Nucleus accumbens (tissue), 56 donors: Measurements from ENCODE around the gene SMIM43.
"Not testable (repeated sequence)": the region's sequence is repeated elsewhere in the genome, so short reads cannot be mapped to it uniquely, and the experiment has no call there.

Experiments
- DNase-seq, 56 donors: peaks; one replicate each; lab custom pipeline; 2025; lab: John Stamatoyannopoulos, UW

The SMIM43 gene

DNA sequence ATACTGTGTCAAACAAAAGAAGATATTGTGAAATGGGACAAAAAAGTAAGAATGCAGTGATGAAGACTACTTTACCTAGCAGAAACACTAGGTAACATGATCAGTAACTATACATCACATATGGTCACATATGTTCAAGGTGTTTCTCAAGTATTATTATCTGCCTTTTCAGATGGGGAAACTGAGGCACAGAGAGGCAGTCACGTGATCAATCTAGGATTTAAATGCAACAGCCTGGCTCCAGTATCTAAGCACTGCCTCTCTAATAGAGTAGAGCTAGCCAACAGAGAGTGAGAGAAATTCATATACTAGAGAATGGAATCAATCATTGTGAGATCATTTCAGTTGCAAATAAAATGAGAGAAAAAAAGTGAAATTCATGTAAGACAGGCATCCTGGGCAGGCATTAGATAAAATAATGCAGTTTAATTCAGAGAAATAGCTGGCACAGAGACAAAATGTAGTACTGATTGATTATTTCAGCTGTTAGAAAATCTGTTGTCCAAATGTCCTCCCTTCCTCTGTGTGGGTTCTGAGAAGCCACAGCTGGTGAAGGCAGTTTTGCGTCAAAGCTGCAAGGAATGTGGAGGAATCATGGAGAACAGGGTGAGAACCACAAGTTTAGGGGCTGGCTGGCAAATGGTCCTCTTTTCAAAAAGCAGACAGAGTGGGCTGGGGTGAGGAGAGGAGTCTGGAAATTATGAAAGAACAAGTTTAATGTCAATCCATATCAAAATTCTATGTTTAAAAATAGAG lies 26.0 kb downstream of the SMIM43 start:
- no peak for DNase-seq

DNA sequence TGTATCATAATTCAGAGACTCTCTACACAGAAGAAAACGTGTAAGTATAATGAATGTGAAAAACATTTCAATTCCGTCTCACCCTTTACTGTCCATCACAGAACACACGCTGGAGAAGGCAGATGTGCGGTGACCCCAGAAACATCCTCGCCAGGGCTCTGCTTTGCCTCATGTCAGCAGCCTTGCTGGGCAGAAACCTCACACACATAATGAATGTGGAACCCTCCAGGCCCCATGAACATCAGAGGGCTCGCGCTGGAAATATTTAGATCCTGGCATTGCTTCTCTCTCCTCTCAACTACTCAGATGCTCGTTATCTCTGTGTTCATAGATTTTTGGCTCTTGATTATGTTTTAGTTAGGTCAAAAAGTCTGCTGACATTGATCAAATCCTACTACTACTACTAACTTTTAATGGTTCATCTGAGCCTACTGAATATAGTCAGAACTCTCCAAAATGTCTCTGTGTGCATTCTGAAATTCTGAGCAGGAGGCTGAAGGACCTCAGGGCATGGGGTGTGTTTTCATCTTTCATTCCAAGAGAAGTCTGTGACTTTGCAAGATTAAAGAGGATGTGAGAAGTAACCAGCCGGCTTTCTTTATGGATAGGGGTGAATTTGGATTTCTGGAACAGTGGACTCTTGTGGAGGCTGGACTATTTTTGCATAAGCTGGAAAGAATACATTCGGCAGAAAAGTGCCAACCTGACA lies 27.0 kb downstream of the SMIM43 start:
- DNase-seq: no peak

DNA sequence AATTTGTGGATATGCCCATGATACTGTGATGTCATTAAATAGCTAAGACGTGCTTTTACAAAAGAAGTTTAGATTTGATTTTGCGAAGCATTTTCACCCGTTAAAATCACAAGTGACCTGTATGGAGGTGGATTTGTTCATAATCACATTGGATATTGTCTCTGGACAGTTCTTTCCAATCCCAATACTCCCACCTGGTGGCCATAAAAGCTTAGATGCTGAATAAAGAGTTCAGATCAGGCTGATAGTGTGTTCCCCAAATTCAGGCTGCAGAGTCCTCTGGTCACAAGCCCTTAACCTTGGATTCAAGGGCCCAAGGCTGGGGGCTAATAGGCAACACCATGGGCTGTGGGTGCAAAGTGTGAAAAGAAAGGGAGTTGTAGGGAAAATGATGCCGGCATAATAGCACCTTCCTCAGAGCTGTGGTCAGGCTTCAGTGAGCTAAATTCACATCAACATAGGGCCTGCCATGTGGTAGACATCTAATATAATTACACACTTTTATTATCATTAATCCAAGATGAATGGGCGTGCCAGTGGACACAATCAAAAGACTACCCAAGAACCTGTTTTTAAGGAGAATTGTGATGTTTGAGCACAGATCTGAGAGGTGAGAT lies 28.1 kb downstream of the SMIM43 start:
- peak in 5 of 56 donors; percentile 2 to 27 (median 3) for DNase-seq

DNA sequence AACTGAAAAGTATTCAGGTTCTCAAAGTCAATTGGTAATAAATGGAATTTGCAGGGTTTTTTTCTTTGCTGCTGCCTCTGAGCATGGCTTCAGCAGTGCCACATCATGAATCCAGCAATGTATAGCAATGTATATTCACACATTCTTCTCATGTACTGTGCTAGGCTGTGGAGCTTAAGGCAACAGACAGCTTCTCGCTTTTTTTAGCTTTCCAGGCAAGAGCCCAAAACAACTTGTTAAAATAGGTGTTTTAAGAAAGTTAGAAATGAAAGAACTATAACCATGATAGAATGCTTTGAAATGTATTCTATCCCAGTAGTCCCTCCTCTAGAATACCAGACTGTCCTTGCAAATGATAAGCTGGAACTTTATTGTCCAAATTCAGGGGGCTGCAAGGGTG lies 30.4 kb downstream of the SMIM43 start:
- no peak for DNase-seq

DNA sequence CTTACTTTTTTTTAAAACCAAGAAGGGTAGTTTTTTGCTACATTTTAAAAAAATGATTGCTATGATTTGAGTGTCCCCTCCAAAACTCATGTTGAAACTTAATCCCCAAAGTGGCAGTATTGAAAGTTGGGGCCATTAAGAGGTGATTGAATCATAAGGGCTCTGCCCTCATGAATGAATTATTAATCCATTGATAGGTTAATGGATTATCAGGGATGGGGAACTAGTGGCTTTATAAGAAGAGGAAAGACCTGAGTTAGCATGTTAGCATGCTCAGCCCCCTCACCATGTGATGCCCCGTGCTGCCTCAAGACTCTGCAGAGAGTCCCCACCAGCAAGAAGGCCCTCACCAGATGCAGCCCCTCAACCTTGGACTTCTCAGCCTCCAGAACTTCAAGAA lies 31.0 kb downstream of the SMIM43 start:
- no peak for DNase-seq

DNA sequence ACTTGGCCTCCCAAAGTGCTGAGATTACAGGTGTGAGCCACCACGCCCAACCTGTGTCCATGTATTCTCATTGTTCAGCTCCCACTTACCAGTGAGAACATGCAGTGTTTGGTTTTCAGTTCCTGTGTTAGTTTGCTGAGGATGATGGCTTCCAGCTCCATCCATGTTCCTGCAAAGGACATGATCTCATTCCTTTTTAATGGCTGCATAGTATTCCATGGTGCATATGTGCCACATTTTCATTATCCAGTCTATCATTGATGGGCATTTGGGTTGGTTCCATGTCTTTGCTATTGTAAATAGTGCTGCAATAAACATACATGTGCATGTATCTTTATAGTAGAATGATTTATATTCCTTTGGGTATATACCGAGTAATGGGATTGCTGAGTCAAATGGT lies 35.2 kb downstream of the SMIM43 start:
- not testable (repeated sequence) for DNase-seq

DNA sequence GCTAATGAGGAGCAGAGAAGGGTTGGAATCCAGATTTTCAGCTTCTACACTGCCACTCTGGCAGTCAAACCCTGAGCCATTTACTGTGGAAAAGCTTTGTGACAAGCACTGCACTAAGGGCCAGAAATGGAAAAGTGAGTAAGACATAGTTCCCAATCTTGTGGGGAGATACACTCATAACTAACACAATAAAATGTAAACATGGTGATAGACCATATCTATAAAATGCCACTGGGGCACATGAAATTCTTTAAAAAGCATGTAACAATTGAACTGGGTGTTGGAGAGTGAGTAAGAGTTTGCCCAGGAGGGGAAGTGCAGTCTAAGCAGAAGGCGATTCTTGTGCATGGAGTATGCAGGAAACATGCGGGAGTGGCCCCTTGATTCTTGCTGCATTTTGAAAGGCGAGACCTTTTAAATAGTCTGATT lies 36.2 kb downstream of the SMIM43 start:
- no peak for DNase-seq

DNA sequence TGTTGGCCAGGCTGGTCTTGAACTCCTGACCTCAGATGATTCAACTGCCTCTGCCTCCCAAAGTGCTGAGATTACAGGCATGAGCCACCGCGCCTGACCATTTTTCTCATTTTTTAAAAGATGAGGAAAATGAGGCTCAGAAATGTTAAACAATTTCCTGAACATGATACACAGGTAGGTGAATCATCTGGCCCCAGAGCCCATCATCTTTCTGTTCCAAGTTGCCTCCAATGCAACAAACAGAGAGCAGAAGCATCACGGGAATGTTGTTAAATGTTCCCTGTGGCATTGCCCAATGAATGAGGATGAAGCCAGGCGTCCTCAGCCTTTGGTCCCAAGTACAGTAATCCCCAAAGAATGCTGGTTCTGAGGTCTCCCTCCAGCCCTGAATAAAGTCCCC lies 36.9 kb downstream of the SMIM43 start:
- DNase-seq: no peak

DNA sequence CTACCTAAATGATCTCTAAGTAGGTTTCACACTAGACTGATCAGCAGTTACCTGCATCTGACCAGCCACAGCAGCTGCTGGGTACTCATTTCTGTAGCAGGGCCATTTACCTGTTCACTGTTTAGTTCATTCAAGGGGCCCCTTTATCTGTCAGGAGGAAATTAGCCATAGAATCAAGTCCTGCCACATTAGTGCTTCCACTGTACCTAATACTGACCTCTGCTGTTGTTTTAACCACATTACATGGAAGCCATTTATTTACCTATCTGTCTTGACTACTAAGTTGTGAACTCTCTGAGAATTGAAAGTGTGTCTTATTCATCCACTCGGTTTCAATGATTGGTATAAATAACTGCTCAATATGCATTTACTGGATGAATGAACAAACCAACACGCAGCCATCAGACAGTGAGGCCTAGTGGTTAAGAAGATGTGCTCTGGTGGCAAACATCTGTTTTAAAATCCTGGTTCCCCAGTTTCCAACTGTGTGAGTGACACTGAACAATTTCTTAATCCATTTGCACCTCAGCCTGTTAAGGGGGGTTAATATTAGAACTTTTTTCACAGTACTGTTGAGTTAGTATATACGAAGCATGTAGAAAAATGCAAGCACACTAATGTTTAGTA lies 38.2 kb downstream of the SMIM43 start:
- peak in 1 of 56 donors; percentile 2 for DNase-seq

DNA sequence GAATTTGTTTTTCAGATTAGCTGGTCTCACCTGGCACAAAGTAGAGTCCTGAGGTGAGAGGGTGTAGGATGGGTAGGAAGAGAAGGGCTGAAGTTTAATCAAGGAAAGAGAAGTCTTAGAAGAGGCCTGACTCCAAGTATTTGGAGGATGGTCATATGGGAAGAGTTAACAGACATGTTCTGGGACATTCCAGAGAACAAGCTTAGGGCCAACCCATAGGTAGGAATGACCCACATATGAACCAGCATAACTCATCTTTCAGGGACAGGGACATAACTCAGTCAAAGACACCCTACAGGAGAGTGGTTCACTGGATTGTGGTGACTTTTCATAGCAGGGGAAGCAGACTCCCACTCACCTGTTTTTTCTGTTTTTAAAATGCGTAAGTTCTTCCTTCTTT lies 40.3 kb downstream of the SMIM43 start:
- DNase-seq: no peak

DNA sequence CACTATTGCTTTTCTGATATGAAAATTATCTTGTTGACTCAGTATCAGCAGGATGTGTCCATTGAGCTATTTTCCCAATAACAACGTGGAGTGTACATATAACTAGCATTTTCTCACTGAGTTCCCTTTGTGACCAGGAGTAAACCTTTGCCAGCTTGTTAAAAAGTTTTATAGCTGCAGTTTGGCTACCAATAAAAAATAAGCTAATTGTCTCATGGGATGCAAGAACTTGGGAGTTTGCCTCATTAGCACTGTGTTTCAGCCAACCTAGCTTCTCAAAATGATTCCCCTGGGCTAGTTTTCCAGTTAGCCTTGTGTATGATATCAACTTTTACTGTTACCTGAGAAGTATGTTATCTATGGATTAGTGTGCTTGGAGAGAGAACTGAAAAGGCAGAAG lies 43.3 kb downstream of the SMIM43 start:
- no peak for DNase-seq

DNA sequence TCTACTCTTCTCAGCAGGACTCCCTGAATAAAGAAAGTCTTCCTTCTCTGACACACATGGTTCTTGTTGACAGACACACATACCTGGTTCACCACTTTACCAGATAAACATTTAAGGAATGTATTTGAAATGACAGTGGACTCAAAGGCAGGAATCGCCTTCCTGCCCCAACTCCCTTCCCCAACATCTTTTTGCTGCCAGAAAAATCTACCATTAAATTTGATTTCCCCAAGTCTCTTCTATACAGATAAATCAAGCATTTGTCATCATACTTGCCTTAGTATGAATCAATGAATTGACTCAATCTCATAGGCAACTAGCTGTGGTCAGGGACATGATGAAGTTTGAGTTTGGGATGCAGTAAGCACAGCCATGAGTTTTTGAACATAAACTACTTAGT lies 44.9 kb downstream of the SMIM43 start:
- DNase-seq: no peak

DNA sequence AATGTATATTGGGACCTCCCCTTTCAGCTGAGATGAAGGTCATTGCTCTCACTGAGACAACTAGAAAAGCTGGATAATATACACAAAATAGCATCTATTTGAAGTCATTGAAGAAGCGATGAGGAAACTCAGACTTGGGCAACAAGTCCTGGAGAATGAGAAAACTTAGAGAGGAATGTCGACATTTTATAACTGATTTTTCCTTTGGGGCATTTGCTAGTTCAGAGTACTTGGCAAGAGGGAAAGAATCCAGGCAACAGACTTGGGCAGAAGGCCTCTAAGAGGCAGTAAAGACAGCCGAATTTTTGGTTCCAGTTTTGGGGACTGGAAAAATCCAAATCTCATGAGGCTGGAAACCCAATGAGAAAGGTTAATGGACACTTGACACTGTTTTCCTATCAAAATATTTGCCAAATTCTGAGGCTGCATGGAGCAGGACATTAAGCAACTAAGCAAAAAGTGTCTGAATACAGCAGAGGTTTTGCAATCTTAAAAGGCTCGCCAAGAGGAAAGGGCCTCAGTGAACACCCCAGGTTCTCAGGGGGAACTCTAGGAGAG lies 47.2 kb downstream of the SMIM43 start:
- no peak for DNase-seq

DNA sequence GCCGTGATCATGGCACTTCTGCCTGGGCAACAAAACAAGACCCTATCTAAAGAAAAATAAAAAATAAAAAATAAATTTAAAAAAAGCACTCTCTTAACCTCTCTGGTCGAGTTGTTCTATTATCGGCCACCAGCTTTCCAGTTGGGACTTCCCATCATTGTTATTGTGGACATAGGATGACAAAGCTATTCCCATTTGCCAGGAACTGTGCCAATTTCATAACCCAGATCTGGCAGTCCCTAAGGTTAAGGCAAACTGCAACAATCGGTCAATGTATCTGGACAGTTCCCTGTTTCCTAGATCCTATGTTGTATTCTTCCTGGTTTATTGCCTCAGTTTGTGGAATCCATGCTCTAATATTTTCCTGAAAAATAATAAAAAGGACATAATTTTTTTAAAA lies 50.4 kb downstream of the SMIM43 start:
- no peak for DNase-seq

DNA sequence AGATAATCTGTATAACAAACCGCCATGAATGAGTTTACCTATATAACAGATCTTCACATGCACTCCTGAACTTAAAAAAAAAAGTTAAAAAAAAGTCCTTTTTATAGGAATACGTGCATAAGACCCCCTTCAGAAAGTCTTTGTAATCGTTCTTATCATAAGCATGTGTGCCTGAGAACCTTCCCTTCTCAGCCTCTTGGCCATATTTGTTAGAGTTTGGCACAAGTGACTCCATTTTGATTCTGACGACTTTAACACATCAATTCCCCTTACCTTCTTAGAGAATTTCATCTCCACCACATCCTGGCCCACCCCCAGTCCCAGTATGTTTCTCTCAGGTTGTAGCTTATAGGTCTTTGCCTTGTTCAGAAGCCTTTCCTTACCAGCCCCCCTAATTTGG lies 52.2 kb downstream of the SMIM43 start:
- no peak for DNase-seq

DNA sequence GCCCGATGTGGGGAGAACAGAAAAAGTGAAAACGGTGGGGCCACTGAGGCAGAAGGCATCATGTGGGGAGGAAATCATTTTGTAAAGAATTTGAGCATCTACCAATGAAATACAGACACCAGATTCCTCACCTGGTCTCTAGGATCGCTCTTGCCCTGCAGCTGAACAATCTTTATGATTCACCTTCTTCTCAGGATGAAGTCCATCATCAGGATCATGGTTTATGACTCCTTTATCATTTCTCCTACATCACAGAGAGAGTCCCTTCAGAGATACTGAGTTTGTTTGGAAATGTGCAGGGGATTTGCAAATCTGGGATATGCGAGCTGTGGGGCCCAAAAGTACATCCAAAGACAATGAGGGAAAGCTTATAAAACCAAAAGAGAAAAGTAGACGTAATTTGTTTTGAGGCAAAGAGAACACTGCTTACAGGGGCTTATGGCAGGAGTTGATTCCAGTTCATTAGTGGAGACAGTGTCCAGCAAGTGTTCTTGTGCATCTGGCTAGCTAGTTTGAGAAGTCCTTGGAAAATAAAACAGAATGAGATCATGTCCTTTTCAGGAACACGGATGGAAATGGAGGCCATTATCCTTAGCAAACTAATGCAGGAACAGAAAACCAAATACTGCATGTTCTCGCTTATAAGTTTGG lies 52.8 kb downstream of the SMIM43 start:
- DNase-seq: no peak

DNA sequence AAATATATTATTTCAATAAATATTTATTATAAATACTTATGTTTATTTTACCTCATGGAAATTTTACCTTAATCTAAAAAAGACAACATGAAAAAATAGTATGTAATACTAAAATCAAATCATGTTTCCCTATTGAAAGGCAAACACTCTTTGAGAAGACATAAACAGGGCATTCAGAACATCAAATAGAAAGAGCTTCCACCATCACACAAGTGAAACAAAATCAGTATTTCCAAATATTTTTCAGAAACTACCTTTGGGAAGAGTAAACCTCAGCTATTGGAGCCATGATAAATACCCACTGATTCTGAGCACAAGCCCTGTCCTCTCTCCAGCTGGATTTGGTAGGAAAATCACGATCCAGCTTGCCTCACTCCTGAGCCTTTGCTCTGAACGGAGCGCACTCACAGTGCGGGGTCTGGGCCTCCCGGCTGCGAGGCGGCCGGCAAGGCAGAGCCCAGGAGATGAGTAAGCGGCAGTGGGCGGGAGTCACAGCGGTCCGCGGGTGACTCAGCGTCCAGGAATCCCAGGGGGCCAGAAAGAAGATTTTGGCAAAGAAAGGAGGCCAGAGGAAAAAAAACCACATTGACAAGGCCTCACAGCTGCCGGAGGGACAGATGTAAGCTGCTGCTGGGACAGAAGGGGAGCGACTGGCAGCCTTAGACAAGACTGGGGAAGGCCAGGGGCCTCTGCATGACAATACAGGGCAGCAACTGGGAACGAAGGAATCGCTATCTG lies 53.5 kb downstream of the SMIM43 start:
- DNase-seq: peak in 44 of 56 donors; percentile 1 to 90 (median 23)

DNA sequence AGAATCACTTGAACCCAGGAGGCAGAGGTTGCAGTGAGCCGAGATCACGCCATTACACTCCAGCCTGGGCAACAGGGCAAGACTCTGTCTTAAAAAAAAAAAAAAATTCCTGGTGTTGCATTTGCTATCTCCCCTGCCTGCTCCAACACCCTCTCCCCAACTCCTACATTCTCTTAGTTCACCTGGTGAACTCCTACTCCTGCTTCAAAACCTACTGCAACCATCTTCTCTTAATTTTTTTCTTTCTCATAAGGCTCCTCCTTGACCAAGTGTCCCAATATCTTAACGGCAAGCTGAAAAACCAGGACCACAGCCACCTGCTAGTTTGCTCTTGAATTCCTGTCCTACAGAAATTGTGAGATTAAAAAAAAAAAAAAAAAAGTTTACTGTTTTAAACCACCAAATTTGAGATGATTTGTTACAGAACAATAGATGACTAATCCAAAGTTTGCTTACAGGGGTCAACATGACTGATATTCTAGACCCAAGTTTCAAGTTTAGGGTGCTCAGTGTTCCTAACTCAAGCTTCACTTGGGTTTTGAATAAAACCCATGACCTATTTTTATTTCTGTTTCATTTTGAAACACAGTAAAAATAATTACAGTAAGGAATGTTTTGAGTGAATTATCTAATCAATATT lies 55.1 kb downstream of the SMIM43 start:
- no peak for DNase-seq
